Hematopoietic multipotent progenitor cell treated with erythropoietin and hydrocortisone succinate and interleukin-3 and kit ligand, for 15 days (in vitro differentiated cells): ENCODE data around the gene TCAIM.

Experiments used
- DNase-seq: peaks from one replicate; pipeline ENCODE4 v3.0.0-alpha.2; 2015; ENCODE audit warnings: low spot score

Gene TCAIM

DNA sequence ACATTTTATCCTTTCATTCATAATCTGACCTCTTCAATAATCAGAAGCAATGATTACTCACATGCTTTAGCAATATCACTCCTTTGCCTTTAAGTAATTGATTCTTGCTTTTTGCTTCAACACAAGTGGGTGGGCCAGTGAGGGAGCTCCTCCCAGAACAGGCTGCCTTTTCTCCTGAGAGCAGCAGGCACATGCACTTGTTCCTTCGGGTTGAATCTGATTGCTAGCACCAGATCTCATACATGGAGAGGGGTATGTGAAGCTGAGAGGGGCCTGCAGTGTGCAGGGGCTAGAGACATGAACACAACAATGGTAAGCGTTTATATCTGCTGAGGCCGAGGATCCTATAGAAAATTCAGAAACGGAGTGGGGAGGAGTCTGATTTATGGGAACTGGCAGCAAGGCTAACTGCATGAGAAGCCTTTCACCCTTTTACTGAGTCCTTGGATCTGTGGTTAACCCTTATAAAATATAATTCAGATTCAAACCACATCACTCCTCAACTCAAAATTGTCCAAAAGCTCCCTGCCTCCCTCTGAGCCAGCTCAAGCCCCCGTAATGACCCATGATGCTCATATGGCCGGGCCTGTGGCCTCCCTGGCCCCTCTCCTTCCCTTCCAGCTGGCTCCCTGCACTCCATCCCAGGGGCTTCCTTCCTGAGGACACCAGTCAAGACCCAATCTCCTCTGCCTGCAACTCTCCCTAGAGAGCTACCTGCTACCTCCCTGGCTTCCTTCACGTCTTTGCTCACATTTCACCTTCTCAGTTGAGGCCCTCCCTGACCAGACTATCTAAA, 106.5 kb downstream of the TCAIM start:
- no peak for DNase-seq

DNA sequence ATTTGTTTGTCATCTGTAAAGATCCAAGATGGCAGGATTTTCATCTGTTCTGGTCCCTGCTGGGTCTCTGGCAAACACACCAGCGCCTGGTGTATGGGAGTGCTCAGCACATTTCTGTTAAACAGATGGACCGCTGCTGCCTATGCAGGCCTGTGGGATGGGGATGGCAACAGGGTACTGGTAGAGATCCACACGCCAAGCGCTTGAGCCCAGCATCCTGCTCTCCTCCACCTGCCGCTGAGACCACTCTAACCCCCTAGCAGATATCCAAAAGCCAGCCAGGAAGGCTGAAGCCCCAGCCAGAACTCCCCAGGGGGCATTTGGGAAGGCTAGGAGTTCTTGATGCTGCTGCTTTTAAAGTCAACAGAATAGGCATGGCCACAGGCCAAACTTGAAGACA, 107.2 kb downstream of the TCAIM start:
- DNase-seq = no peak

DNA sequence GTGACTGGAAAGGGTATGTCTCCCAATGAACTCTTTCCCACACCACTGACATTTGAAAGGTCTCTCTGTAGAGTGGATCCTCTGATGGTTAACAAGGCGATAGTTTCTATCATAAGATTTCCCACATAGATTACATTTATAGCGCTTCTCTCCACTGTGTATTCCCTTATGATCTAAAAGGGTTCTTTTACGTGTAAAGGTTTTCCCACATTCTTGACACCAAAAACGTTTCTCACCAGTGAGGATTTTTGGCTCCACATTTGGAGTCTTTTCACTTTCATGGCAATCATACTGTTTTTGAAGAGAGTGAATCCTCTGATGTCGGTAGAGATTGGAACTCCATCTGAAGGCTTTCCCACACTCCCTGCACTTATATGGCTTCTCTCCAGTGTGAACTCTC, 108.4 kb downstream of the TCAIM start:
- DNase-seq = no peak

DNA sequence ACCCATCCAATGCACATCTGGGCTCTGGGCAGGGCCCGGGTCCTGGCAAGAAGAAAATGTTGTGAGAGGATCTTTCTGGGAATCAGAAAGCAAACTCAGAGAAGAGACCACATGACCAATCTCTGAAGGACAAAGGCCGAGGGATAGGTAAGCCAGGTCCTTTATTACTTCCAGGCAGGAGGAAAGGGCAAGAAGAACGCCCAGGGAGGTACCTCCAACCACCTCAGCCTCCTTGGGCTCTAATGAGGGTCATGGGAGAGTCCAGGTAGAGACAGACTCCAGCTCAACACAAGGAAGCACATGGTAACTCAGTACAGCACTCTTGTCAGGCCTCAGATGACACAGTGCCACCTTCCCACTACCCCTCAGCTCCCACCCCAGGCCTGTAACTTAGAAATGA, 112.9 kb downstream of the TCAIM start:
- no peak for DNase-seq

DNA sequence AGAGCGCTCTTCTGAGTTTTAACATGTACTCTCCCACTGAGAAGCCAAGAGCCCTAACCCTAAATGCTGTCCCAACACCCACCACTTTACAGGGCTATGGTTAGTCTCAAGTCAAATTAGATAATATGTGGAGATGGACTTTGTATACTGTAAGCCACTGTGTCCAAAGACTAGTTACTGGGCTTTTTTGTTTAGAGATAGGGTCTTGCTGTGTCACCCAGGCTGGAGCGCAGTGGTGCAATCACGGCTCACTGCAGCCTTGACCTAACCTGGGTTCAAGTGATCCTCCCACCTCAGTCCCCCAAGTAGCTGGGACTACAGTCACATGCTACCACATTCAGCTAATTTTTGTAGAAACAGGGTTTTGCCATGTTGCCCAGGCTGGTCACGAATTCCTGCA, 115.7 kb downstream of the TCAIM start:
- DNase-seq = no peak

DNA sequence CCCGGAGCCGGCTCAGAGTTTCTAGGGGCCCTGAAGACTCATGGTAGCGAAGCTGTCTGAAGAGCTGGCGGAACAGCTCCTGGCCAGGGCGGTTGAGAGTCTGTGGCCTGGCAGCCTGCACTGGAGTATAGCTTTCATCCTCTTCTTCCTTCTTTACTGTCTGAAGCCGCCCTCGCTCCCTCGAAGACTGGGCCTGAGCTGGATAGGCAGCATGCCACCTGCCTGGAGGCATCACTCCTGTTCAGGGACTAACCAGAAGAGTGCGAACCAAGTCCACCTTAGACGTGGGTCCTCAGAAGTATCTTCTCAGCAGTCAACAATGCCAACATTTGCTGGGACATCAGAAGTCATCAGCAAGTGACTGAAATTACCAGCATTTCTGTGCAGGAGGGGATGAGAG, 116.8 kb downstream of the TCAIM start:
- no peak for DNase-seq
